Measurements from ENCODE around the gene MORN4.

Gene MORN4

GRCh38 chr10:97572214-97572989 is 60.9 kb downstream of the MORN4 start, which contains the start of gene ANKRD2:
ANKRD2 (plus strand) TSS chr10:97572779; CDS start chr10:97572789, 10 bp downstream.
- DNase-seq: peak in 4 of 5 experiments; percentile 7 to 67 (median 18)

GRCh38 chr10:97571622-97572021 is 61.7 kb downstream of the MORN4 start:
- no peak for DNase-seq

GRCh38 chr10:97570789-97571471 is 62.4 kb downstream of the MORN4 start:
- DNase-seq: no peak

GRCh38 chr10:97570146-97570788 is 63.0 kb downstream of the MORN4 start:
- no peak for DNase-seq

- DNase-seq: no peak
Measured at GRCh38 chr10:97567891-97568290, 65.4 kb downstream of the MORN4 start.

- DNase-seq: peak in 1 of 5 experiments; percentile 34
Measured at GRCh38 chr10:97566336-97566996, 66.8 kb downstream of the MORN4 start.

GRCh38 chr10:97564776-97565175 is 68.5 kb downstream of the MORN4 start:
- no peak for DNase-seq
